ENCODE results near the gene ATL2.

ATL2 gene

GRCh38 chr2:38362232-38362631, 14.8 kb downstream of the ATL2 start:
- Histone ChIP-seq H3K27me3 (ENCODE audit: low read depth, low read length) (no peaks in the 10 kb centered on the region), H3K27ac (ENCODE audit: low read length) (no peak overlapping the region), H3K36me3 (replicated peaks; ENCODE audit: low read depth, low read length) (peaks cover 3% of the 10 kb centered on the region), H3K9me3 (ENCODE audit: insufficient read depth, low read length) (no peaks in the 10 kb centered on the region), H4K20me1 (ENCODE audit: insufficient read depth, low read length) (peaks cover 47% of the 10 kb centered on the region), H2AFZ (ENCODE audit: low read depth, low read length) (no peak overlapping the region), H3K9ac (ENCODE audit: low read length) (no peak overlapping the region), H3K4me1 (ENCODE audit: low read length) (no peaks in the 10 kb centered on the region), H3K4me2 (ENCODE audit: low read length) (no peak overlapping the region), H3K4me3 (ENCODE audit: low read length) (no peak overlapping the region), H3K79me2 (ENCODE audit: low read length) (peaks cover 98% of the 10 kb centered on the region)
- TF ChIP-seq EZH2phosphoT487 (IDR thresholded peaks at IDR 0.05; ENCODE audit: low read depth) = no peak
- no peak for TF ChIP-seq CTCF (IDR thresholded peaks at IDR 0.05; ENCODE audit: low read depth, low read length)

GRCh38 chr2:38360177-38360576, 16.9 kb downstream of the ATL2 start:
- H3K79me2 ChIP-seq (ENCODE audit: low read length) = peaks cover 95% of the 10 kb centered on the region
- peaks cover 31% of the 10 kb centered on the region for H4K20me1 ChIP-seq (ENCODE audit: insufficient read depth, low read length)
- H3K4me1 ChIP-seq (ENCODE audit: low read length) = no peaks in the 10 kb centered on the region

GRCh38 chr2:38353402-38353801, 23.7 kb downstream of the ATL2 start:
- Histone ChIP-seq H3K27me3 (ENCODE audit: low read depth, low read length) (no peaks in the 10 kb centered on the region), H2AFZ (ENCODE audit: low read depth, low read length) (no peak overlapping the region), H3K79me2 (ENCODE audit: low read length) (peaks cover 85% of the 10 kb centered on the region), H3K36me3 (replicated peaks; ENCODE audit: low read depth, low read length) (peaks cover 16% of the 10 kb centered on the region), H3K27ac (ENCODE audit: low read length) (no peak overlapping the region), H3K4me3 (ENCODE audit: low read length) (no peak overlapping the region), H3K9ac (ENCODE audit: low read length) (no peak overlapping the region), H3K9me3 (ENCODE audit: insufficient read depth, low read length) (no peaks in the 10 kb centered on the region), H4K20me1 (ENCODE audit: insufficient read depth, low read length) (peaks cover 24% of the 10 kb centered on the region), H3K4me1 (ENCODE audit: low read length) (no peaks in the 10 kb centered on the region), H3K4me2 (ENCODE audit: low read length) (no peak overlapping the region)
- TF ChIP-seq EZH2phosphoT487 (IDR thresholded peaks at IDR 0.05; ENCODE audit: low read depth) = no peak
- no peak for TF ChIP-seq CTCF (IDR thresholded peaks at IDR 0.05; ENCODE audit: low read depth, low read length)

More at GRCh38 chr2:38360177-38360576, 16.9 kb downstream of the ATL2 start:
- H3K9me3 ChIP-seq (ENCODE audit: insufficient read depth, low read length) = no peaks in the 10 kb centered on the region
- no peak overlapping the region for H3K27ac ChIP-seq (ENCODE audit: low read length)
- no peak overlapping the region for H2AFZ ChIP-seq (ENCODE audit: low read depth, low read length)
- H3K9ac ChIP-seq (ENCODE audit: low read length) = no peak overlapping the region
- no peak overlapping the region for H3K4me3 ChIP-seq (ENCODE audit: low read length)
- TF ChIP-seq EZH2phosphoT487 (IDR thresholded peaks at IDR 0.05; ENCODE audit: low read depth) = no peak
- TF ChIP-seq CTCF (IDR thresholded peaks at IDR 0.05; ENCODE audit: low read depth, low read length) = no peak
- no peak overlapping the region for H3K4me2 ChIP-seq (ENCODE audit: low read length)
- H3K27me3 ChIP-seq (ENCODE audit: low read depth, low read length) = no peaks in the 10 kb centered on the region
- H3K36me3 ChIP-seq (replicated peaks; ENCODE audit: low read depth, low read length) = peaks cover 3% of the 10 kb centered on the region

- Histone ChIP-seq H3K4me1 (ENCODE audit: low read length) (no peaks in the 10 kb centered on the region), H3K4me3 (ENCODE audit: low read length) (no peak overlapping the region), H3K79me2 (ENCODE audit: low read length) (peaks cover 85% of the 10 kb centered on the region), H2AFZ (ENCODE audit: low read depth, low read length) (no peak overlapping the region), H3K9me3 (ENCODE audit: insufficient read depth, low read length) (no peaks in the 10 kb centered on the region), H3K9ac (ENCODE audit: low read length) (no peak overlapping the region), H3K27me3 (ENCODE audit: low read depth, low read length) (no peaks in the 10 kb centered on the region), H3K4me2 (ENCODE audit: low read length) (no peak overlapping the region), H3K27ac (ENCODE audit: low read length) (no peak overlapping the region), H4K20me1 (ENCODE audit: insufficient read depth, low read length) (peaks cover 24% of the 10 kb centered on the region), H3K36me3 (replicated peaks; ENCODE audit: low read depth, low read length) (peaks cover 16% of the 10 kb centered on the region)
- TF ChIP-seq EZH2phosphoT487 (IDR thresholded peaks at IDR 0.05; ENCODE audit: low read depth) (no peak), CTCF (IDR thresholded peaks at IDR 0.05; ENCODE audit: low read depth, low read length) (no peak)
Observed at GRCh38 chr2:38352336-38352735, 24.7 kb downstream of the ATL2 start.
